Measurements from ENCODE around the gene PDE2A.

PDE2A gene

DNA sequence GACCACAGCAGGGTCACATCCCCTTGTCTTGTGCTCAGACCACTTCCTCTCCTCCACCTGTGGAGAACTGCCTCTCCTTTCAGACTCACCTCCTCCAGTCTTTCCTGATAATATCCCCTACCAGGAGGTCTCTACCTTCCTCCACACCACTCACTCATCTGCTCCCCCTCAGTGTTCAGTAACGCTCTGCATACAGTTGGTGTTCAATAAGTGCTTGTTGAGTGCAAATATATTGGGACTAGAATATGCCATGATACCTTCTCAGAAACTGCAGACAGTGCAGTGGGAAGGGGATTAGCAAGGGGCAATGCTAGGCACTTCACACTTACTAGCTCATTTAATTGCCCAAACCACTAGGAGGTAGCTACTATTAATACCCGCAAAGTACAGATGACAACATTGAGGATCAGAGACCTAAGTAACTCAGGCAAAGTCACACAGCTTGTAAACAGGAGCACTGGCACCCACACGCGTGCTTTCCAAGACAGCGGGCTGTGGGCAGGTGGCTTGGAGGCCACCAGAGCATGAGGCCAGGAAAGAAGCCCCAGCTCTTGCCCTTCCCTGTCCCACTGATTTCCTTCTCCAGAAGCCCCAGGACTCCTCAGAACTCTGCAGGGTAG is 8.1 kb upstream of the PDE2A start:
- no peak for DNase-seq

DNA sequence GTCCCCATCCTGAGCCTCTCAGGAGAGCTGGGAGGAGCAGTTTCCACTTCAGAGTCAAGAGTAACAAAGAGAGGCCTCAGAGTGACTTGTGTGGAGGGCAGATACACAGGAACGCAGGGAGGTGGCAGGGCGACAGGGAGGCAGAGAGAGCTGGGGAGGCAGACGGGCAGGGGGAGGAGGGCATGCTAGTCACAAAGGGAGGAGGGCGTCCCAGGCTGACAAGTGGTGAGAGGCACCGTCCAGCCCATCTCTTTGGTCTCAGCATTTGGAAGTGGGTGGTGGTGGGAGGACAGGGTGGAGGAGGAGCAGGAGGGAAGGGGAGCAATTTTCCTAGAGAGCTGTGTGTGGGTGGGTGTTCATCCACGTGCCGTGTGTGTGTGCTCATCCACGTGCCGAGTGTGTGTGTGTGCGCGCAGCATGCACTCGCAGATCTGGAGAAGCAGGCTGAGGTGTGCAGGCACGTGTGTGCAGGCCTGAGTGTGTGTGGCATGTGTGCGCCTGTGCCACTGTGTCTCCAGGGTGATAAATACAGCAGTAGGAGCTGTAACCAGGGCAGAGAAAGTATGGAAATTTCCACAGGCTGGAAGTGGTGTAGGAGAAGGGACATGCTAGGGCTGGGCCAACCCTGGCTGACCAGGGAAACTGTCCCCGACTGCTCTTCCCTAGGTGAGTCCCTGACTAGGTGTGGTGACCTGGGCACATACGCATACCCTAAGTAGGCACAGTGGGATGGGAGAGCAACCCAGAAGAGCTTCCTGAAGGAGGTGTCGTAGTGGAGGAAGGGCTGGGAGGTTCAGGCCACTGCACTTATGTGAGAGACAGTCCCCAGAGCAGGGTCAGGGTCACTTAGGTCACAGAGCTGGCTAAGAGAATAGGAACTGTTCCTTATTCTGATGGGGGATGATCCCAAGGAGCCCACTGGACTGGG is 7.3 kb upstream of the PDE2A start:
- DNase-seq: no peak

DNA sequence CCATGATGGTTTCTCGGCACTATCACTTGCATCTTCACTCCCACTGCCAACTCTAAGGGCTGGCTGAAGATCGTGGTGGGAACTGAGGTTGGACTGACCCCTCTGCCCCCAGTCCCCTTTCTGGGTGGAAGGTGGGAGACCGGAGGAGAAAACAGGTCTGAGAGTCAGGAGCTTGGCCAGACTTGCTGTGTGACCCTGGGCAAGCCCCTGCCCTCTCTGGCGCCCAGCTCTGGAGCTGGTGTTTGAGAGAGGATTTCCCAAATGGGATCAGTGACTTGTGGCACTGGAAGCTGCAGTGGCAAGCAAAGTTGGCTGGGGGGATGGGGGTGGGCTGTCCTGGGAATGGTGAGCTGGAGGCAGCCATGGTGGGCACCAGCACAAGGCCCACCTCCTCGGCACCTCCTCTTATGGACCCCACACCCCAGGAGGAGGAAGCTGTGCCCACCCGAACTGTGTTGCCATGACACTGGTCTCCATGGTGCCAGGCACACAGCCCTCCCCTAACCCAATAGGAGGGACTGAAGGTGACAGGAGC is 6.5 kb upstream of the PDE2A start:
- no peak for DNase-seq

DNA sequence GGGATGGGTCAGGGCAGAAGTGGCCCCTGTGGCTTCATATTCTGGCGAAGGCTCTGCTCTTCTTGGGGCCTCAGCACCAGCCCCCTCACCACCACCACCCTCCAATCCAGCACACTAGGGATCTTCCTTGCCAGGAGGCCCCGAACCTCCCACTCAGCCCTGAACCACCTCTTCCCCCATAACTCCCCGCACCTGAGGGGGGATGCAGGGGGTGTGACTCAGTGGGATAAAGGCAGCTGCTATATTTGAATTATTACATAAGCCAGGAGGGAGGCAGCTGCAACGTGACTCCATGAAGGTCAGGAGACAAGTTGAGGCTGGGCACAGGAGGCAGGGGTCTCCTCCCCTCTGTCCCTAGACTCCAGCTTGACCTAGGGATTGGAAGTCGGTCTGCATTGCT is 5.6 kb upstream of the PDE2A start:
- DNase-seq: no peak

GRCh38 chr11:72678524-72678923 is 4.3 kb upstream of the PDE2A start:
- DNase-seq: no peak

DNA sequence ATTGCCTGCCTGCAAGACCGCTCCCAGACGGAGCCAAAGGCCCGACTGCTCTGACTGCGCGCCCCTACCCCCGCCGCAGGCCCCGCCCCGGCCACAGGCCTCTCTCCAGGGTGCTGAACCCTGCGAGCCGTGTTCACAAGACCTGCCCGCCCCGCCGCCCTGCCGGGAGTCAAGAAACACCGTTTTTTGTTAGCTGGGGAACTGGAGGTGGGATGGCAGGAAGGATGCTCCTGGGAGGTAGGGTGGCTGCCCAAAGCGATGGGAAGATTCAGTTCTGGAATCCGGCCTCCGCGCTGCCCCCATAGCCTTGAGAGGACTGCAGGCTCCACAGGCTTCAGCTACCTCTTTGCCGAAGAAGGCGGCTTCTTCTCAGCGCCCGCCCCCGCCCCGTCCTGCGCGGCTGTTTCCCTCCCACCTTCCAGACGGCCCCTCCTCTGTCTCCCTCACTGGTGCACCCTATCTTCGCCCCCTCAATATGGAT is 2.7 kb upstream of the PDE2A start:
- DNase-seq: peak; percentile 75

- no peak for DNase-seq
Observed at GRCh38 chr11:72675221-72675620, 999 bp upstream of the PDE2A start.

GRCh38 chr11:72673284-72673942 is 809 bp downstream of the PDE2A start:
- DNase-seq: no peak

GRCh38 chr11:72672597-72673238 is 1.5 kb downstream of the PDE2A start:
- DNase-seq: no peak

DNA sequence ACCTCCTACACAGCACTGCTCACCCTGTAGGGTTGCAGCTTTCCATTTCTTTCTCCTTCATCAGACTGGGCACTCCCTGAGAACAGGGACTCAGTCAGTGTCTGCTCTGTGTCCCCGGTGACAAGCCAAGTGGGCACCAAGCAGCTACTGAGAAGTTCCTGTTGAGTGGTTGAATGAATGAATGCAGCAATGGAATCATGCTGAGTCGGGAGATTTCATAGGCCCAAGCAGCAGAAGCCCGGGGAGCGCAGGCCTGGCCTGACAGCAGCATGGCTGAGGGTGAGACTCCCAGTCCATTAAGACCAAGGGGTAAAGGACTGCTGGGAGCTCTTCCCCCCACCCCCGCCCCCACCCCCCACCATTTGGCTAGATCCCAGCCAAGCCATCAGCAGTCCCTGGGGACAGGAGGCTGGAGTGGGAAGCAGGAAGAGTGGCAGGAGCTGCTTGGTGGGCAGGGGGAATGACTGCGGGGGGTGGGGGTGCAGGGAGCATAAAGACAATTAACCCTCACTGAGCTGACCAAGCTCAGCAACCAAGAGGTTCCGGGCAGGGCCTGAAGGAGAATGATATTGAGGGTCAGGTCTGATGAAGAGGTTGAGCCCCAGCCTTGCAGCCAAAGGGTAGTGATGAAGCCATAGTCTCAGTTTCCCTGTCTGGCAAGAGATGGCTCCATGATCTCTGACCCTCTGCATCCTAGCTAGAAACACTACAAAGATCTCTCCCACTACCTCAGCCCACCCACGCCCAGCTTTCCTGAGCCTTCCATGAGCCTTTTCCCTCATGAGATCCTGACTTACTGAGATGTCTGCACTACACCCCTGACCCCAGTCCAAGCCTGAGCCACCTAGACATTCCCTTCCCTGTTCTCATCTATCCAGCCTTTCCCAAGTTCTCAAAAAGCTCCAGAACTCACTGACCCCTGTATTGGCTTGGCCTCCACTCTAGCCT is 2.8 kb downstream of the PDE2A start:
- no peak for DNase-seq

- no peak for DNase-seq
Observed at GRCh38 chr11:72670041-72670440, 4.2 kb downstream of the PDE2A start.

- DNase-seq: no peak
Observed at GRCh38 chr11:72669527-72669926, 4.7 kb downstream of the PDE2A start.

- peak; percentile 28 for DNase-seq
Observed at GRCh38 chr11:72668629-72669347, 5.4 kb downstream of the PDE2A start.

- DNase-seq: no peak
Observed at GRCh38 chr11:72665911-72666472, 8.2 kb downstream of the PDE2A start.

GRCh38 chr11:72662036-72662435 is 12.2 kb downstream of the PDE2A start:
- DNase-seq: no peak

DNA sequence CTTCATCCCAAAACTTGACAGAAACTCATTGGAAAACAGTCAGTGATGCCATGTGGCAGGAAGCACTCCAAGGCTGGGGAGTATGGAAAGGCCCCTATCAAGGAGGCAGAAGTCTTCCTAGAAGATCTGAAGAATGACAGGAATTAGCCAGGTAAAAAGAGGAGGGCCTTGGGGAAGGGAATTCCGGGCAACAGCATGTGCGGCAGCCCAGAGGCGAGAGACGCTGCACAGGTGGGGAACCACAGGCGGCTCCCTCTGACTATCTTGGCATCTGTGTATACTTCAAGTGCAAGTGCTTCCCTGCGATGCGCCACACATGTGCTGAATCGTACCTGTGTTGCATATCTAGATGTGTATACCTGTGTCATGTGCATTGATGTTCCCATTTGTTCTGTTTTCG is 12.7 kb downstream of the PDE2A start:
- DNase-seq: no peak

- DNase-seq: no peak
Observed at GRCh38 chr11:72658989-72659640, 15.1 kb downstream of the PDE2A start.

DNA sequence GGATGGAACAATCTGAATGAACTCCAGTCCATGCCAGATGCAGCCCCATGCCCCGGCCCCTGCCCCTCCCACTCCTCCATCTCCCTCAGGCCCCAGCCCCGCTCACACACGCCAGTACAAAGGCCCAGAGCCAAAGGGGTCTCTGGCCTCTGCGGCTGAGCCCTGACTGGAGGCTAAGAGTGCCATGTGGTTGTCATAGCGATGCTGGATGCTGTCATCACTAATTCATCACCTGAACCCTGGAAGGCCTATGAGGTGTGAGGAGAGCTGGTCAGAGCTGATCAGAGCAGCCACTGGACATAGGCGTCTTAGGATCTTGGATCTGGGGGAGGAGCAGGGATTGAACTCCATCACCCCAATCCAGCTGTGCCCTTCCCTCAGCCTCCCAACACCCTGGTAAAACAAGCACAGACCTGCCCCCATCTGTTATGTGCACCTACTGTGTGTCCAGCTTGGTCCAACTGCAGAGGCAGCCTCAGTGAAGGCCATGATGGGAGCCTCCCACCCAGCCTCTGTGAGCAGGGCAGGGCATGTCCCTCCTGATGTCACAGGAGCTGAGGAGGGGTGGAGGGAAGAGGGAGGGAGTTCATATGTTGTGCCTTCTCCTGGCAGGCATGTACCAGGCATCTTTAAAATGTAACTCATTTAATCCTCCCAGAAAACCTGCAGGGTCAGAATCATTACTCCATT is 16.7 kb downstream of the PDE2A start:
- no peak for DNase-seq

GRCh38 chr11:72655896-72656464 is 18.2 kb downstream of the PDE2A start:
- no peak for DNase-seq
